Colonic mucosa (tissue), 4 donors: ENCODE measurements around the gene COL23A1. TPM values are rescaled to one million over a fixed set of nuclear protein-coding genes. Genes with fewer than 3 reads are reported as not detected.
"Not testable (repeated sequence)": the region's sequence is repeated elsewhere in the genome, so short reads cannot be mapped to it uniquely, and the experiment has no call there.

Source experiments
- DNase-seq: peaks from one replicate; pipeline ENCODE4 v3.0.0-alpha.2; 2020
- H3K27ac ChIP-seq: fragments of 200-600 bp; one replicate; pipeline ENCODE4 v1.8.0; 2021
- H3K27me3 ChIP-seq: fragments of 200-600 bp; one replicate; pipeline ENCODE4 v1.8.0; 2021
- H3K36me3 ChIP-seq: fragments of 200-600 bp; one replicate; pipeline ENCODE4 v1.8.0; 2021
- H3K4me1 ChIP-seq: fragments of 200-600 bp; one replicate; pipeline ENCODE4 v1.8.0; 2021; ENCODE audit warnings: mild to moderate bottlenecking
- H3K4me3 ChIP-seq: fragments of 200-600 bp; one replicate; pipeline ENCODE4 v1.8.0; 2021
- H3K9ac ChIP-seq, 2 donors: one replicate each; pipeline ENCODE4 v1.7.0; 2013; ENCODE audit warnings: control low read depth in 2 of 2, low read depth in 2 of 2, low read length in 2 of 2
- H3K9me3 ChIP-seq: fragments of 200-600 bp; one replicate; pipeline ENCODE4 v1.8.0; 2021
- intact Hi-C: fragments of 100-400 bp; cut with DNase I; formaldehyde crosslinking; loops from one replicate; pipeline ENCODE4 v1.14.1; 2022
- total RNA-seq, 2 donors: library from RNA; stranded (reverse); fragmentation: NEBNext Ultra II Directional in 1 of 2; extraction: Animal tissue kit (Norgen Biotek cat#: 25700) in 1 of 2; gene quantifications; one replicate each; pipeline ENCODE4 v1.2.1, GENCODE V29; 2021
- TF ChIP-seq, protein P1 (sequence below): fragments of 200-600 bp; IDR thresholded peaks from one replicate; pipeline ENCODE4 v1.8.0; 2022; ENCODE audit warnings: antibody characterized with exemption, mild to moderate bottlenecking
- donor health status: healthy.
- donor health status: DM: no; HTN: no; CAD: no.
- donor health status: DM: no; HTN: no; CAD: no.

COL23A1 gene
- total RNA-seq, 2 donors from 2014 or later, result 0.37 to 0.49 TPM

DNA sequence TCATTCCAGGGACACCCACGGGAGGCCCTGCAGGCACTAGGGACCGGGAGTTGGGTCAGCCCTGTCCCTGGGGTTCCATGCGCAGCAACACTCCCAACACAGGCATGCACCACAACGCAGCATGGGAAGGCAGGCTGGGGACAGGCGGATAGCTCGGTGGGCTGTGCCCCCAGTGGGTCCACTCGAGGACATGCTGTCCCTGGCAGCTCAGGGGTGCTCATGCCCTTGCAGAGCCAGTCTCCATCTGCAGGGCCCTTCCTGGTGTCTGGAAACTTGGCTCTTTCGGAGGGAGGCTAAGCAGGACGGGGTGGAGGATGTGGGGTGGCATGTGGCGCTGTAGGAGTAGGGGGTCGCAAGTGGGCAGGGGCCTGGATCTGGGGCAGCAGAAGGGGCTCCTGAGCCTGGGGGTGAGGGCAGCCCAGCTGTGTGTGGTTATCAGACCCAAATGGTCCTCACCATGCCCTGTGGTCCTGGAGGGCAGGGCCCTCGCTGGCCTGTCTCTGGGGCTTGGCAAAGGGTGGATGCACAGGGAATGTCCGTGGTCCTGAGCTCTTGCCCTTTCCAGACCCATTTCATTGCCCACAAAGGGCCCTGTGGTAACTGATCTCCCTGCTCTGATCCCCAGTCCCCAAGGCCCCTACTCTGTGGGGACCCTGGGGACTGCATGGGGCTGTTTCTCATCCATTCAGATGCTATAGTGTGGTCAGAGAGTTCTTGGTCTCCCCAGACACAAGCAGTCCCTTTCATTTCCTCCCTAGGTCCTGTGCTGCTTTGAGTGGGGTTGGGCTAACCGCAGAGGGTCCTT lies 267.3 kb downstream of the COL23A1 start:
- DNase-seq, result no peak
- Histone ChIP-seq H3K4me3 (no peak overlapping the region), H3K27me3 (no peaks in the 10 kb centered on the region), H3K27ac (no peak overlapping the region), H3K36me3 (no peaks in the 10 kb centered on the region), H3K4me1 (no peaks in the 10 kb centered on the region), H3K9ac (no peak overlapping the region), H3K9me3 (no peaks in the 10 kb centered on the region)
- intact Hi-C loops, result no loop called here
- TF ChIP-seq, protein P1, sequence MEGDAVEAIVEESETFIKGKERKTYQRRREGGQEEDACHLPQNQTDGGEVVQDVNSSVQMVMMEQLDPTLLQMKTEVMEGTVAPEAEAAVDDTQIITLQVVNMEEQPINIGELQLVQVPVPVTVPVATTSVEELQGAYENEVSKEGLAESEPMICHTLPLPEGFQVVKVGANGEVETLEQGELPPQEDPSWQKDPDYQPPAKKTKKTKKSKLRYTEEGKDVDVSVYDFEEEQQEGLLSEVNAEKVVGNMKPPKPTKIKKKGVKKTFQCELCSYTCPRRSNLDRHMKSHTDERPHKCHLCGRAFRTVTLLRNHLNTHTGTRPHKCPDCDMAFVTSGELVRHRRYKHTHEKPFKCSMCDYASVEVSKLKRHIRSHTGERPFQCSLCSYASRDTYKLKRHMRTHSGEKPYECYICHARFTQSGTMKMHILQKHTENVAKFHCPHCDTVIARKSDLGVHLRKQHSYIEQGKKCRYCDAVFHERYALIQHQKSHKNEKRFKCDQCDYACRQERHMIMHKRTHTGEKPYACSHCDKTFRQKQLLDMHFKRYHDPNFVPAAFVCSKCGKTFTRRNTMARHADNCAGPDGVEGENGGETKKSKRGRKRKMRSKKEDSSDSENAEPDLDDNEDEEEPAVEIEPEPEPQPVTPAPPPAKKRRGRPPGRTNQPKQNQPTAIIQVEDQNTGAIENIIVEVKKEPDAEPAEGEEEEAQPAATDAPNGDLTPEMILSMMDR, result no peak

DNA sequence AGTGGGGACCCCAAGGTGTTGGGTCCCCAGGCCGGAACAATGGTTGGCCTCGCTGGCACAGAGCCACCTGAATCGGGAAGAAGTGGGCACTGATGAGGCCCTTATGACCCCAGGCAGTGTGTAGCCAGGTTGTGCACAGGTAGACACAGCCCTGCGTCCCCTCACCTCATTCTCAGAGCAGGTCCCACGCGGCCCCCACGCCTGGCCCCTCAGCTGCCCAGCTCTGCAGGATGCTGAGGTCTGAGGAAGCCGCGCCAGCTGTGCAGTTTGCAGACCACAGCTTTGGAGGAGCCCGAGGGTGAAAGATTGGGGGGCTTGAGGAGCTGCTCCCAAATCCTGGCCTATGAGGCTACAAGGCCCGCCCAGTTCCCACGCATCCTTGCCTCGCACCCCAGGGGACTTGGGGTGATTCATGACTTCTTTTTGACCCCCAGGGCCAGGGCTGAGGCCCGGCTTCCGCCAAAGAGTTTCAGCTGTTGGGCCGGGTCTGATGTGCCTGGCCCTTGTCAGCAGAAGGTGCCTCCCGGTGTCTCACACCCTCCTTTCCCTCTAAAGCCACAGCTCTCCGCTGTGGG lies 269.8 kb downstream of the COL23A1 start:
- Histone ChIP-seq H3K4me3 (no peak overlapping the region), H3K36me3 (no peaks in the 10 kb centered on the region), H3K4me1 (no peaks in the 10 kb centered on the region), H3K27me3 (no peaks in the 10 kb centered on the region), H3K9ac (peak overlapping the region in 1 of 2 donors; percentile 7), H3K27ac (no peak overlapping the region), H3K9me3 (no peaks in the 10 kb centered on the region)
- DNase-seq, result no peak
- TF ChIP-seq, protein P1, result no peak
- intact Hi-C loops, result no loop called here

DNA sequence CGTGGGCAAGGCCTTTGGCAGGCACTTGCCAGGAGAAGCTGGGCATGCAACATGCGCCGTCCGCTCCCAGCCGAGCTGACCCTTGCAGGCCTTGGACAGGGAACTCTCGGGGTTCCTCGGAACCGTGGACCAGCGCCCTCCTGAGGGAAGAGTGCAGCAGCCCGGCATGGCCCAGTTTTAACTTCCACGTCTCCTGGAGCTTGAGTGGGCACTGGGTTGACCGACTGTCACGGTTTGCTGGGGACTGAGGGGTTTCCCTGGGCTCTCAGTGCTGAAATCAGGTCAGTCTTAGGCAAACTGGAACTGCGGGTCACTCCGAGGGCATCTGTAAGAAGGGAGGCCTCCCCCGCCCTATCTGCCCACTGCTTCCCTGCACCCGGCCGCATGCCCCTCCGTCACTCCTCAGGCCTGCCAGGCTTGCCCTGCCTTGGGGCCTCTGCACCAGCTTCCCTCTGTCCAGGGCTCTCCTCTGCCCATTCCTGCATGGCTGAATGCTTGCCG lies 270.6 kb downstream of the COL23A1 start:
- Histone ChIP-seq H3K9ac (no peak overlapping the region), H3K9me3 (no peaks in the 10 kb centered on the region), H3K27ac (no peak overlapping the region), H3K27me3 (no peaks in the 10 kb centered on the region), H3K4me1 (no peaks in the 10 kb centered on the region), H3K4me3 (no peak overlapping the region), H3K36me3 (no peaks in the 10 kb centered on the region)
- intact Hi-C loops, result no loop called here
- TF ChIP-seq, protein P1, result no peak
- no peak for DNase-seq

DNA sequence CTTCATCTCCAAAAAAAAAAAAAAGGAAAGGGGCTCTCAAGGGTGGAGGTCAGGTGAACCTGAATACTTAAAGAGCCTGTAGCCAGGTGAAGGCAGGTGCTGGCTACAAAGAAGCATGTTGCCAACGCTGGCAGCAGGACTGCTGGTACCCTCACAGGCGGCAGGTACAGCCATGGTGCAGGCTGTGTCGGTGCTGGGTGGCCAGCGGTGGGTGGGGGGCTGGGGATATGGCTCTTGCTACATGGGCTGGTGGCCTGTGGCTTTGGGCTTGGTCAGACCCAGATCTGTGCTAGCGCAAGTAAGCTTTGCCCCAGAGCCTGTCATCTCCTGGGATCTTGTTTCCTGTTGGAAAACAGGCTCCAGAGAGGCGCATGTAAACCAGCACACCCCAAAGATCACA lies 271.3 kb downstream of the COL23A1 start:
- no peak for DNase-seq
- no peak overlapping the region for H3K9ac ChIP-seq
- H3K27me3 ChIP-seq, result no peaks in the 10 kb centered on the region
- H3K27ac ChIP-seq, result no peak overlapping the region
- TF ChIP-seq, protein P1, result no peak
- no peak overlapping the region for H3K4me3 ChIP-seq
- no peaks in the 10 kb centered on the region for H3K9me3 ChIP-seq
- intact Hi-C loops, result no loop called here
- H3K4me1 ChIP-seq, result no peaks in the 10 kb centered on the region
- no peaks in the 10 kb centered on the region for H3K36me3 ChIP-seq

DNA sequence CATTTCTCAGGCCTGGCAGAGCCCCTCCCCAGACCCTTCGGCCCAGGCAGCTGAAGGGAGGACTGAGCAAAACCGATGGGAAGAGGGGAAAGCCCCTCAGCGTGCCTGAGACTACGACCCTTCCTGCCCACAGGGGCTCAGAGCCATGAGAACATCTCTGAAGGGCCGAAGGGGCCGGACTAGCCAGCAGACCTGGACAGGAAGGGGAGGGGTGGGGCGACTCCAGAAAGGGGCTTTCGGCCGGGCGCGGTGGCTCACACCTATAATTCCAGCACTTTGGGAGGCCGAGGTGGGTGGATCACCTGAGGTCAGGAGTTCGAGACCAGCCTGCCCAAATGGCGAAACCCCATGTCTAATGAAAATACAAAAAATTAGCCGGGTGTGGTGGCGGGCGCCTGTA lies 271.8 kb downstream of the COL23A1 start:
- DNase-seq, result no peak
- TF ChIP-seq, protein P1, result no peak
- Histone ChIP-seq H3K9ac (no peak overlapping the region), H3K36me3 (no peaks in the 10 kb centered on the region), H3K4me3 (no peak overlapping the region), H3K27ac (no peak overlapping the region), H3K9me3 (no peaks in the 10 kb centered on the region), H3K4me1 (no peaks in the 10 kb centered on the region), H3K27me3 (no peaks in the 10 kb centered on the region)
- intact Hi-C loops, result no loop called here

DNA sequence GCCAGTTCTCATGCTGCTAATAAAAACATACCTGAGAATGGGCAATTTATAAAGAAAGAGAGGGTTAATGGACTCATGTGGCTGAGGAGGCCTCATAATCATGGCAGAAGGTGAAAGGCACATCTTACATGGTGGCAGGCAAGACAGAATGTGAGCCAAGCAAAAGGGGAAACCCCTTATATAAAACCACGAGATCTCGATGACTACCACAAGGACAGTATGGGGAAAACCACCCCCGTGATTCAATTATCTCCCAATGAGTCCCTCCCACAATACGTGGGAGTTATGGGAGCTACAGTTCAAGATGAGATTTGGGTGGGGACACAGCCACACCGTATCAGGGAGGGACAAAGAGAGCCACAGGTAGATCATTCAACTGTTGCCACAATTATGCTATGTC lies 272.5 kb downstream of the COL23A1 start:
- H3K9ac ChIP-seq, H3K36me3 ChIP-seq, intact Hi-C loops, H3K4me1 ChIP-seq, H3K27ac ChIP-seq, DNase-seq, H3K27me3 ChIP-seq, H3K9me3 ChIP-seq, H3K4me3 ChIP-seq: not testable (repeated sequence)
